Measurements from ENCODE around the gene KIAA1217.

KIAA1217 gene

GRCh38 chr10:24554036-24554435, 345.1 kb downstream of the KIAA1217 start:
- H3K4me2 ChIP-seq (ENCODE audit: low read depth, low read length, poor library complexity, severe bottlenecking) = no peak overlapping the region
- no peaks in the 10 kb centered on the region for H3K36me3 ChIP-seq (ENCODE audit: low read length)
- H3K4me3 ChIP-seq (ENCODE audit: insufficient read depth, low read length, poor library complexity, severe bottlenecking) = no peak overlapping the region
- no peaks in the 10 kb centered on the region for H4K20me1 ChIP-seq (ENCODE audit: low read depth, low read length)
- H3K27ac ChIP-seq (ENCODE audit: low read depth, low read length) = no peak overlapping the region
- no peaks in the 10 kb centered on the region for H3K27me3 ChIP-seq (ENCODE audit: low read length)
- no peaks in the 10 kb centered on the region for H3K9me2 ChIP-seq (replicated peaks; ENCODE audit: insufficient read depth, low read length)
- TF ChIP-seq, protein P1, sequence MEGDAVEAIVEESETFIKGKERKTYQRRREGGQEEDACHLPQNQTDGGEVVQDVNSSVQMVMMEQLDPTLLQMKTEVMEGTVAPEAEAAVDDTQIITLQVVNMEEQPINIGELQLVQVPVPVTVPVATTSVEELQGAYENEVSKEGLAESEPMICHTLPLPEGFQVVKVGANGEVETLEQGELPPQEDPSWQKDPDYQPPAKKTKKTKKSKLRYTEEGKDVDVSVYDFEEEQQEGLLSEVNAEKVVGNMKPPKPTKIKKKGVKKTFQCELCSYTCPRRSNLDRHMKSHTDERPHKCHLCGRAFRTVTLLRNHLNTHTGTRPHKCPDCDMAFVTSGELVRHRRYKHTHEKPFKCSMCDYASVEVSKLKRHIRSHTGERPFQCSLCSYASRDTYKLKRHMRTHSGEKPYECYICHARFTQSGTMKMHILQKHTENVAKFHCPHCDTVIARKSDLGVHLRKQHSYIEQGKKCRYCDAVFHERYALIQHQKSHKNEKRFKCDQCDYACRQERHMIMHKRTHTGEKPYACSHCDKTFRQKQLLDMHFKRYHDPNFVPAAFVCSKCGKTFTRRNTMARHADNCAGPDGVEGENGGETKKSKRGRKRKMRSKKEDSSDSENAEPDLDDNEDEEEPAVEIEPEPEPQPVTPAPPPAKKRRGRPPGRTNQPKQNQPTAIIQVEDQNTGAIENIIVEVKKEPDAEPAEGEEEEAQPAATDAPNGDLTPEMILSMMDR (IDR thresholded peaks at IDR 0.05; ENCODE audit: insufficient read depth, low read length, poor library complexity, severe bottlenecking) = no peak
- no peak for TF ChIP-seq EZH2phosphoT487 (conservative IDR thresholded peaks at IDR 0.05; ENCODE audit: low read length)
- H2AFZ ChIP-seq (ENCODE audit: low read depth, low read length, severe bottlenecking) = no peak overlapping the region
- H3F3A ChIP-seq (ENCODE audit: insufficient read depth) = no peaks in the 10 kb centered on the region
- no peaks in the 10 kb centered on the region for H3K79me2 ChIP-seq (ENCODE audit: insufficient read depth, low read length)
- no peaks in the 10 kb centered on the region for H3K9me3 ChIP-seq (ENCODE audit: insufficient read depth, low read length)
- H3K9ac ChIP-seq (ENCODE audit: low read length) = no peak overlapping the region

DNA sequence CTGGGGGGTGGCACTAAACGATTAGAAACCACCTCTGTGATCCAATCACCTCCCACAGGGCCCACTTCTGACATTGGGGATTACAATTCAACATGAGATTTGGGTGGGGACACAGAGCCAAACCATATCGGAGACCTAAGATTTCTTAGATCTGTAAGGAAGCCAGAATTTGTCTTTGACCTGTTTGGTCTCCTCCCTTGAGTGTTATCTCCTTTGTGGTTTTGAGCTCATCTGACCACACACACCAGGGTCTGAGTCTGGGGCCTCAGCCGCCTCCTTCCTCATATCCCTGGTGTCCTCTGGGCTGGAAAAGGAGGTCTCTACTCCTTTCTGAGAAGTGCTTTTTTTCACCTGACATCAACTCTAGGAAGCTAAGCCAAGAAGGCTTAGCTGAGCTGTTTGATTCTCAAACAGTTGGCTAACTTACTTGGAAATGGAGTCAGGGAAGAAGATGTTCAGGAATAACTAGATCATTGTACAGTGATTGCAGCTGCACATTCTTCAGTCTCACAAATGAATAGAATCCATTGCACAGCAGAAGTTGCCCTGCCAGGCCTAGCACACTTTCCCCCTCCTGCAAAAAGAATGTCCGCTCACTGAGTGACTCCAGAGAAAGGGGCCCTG, 347.3 kb downstream of the KIAA1217 start:
- no peaks in the 10 kb centered on the region for H3K9me2 ChIP-seq (replicated peaks; ENCODE audit: insufficient read depth, low read length)
- H3K9ac ChIP-seq (ENCODE audit: low read length) = no peak overlapping the region
- no peak overlapping the region for H3K4me2 ChIP-seq (ENCODE audit: low read depth, low read length, poor library complexity, severe bottlenecking)
- no peaks in the 10 kb centered on the region for H4K20me1 ChIP-seq (ENCODE audit: low read depth, low read length)
- H3K4me3 ChIP-seq (ENCODE audit: insufficient read depth, low read length, poor library complexity, severe bottlenecking) = no peak overlapping the region
- TF ChIP-seq, protein P1 (IDR thresholded peaks at IDR 0.05; ENCODE audit: insufficient read depth, low read length, poor library complexity, severe bottlenecking) = no peak
- no peak for TF ChIP-seq EZH2phosphoT487 (conservative IDR thresholded peaks at IDR 0.05; ENCODE audit: low read length)
- H2AFZ ChIP-seq (ENCODE audit: low read depth, low read length, severe bottlenecking) = no peak overlapping the region
- H3K79me2 ChIP-seq (ENCODE audit: insufficient read depth, low read length) = no peaks in the 10 kb centered on the region
- no peaks in the 10 kb centered on the region for H3F3A ChIP-seq (ENCODE audit: insufficient read depth)
- H3K36me3 ChIP-seq (ENCODE audit: low read length) = no peaks in the 10 kb centered on the region
- no peaks in the 10 kb centered on the region for H3K27me3 ChIP-seq (ENCODE audit: low read length)
- no peaks in the 10 kb centered on the region for H3K9me3 ChIP-seq (ENCODE audit: insufficient read depth, low read length)
- no peak overlapping the region for H3K27ac ChIP-seq (ENCODE audit: low read depth, low read length)

DNA sequence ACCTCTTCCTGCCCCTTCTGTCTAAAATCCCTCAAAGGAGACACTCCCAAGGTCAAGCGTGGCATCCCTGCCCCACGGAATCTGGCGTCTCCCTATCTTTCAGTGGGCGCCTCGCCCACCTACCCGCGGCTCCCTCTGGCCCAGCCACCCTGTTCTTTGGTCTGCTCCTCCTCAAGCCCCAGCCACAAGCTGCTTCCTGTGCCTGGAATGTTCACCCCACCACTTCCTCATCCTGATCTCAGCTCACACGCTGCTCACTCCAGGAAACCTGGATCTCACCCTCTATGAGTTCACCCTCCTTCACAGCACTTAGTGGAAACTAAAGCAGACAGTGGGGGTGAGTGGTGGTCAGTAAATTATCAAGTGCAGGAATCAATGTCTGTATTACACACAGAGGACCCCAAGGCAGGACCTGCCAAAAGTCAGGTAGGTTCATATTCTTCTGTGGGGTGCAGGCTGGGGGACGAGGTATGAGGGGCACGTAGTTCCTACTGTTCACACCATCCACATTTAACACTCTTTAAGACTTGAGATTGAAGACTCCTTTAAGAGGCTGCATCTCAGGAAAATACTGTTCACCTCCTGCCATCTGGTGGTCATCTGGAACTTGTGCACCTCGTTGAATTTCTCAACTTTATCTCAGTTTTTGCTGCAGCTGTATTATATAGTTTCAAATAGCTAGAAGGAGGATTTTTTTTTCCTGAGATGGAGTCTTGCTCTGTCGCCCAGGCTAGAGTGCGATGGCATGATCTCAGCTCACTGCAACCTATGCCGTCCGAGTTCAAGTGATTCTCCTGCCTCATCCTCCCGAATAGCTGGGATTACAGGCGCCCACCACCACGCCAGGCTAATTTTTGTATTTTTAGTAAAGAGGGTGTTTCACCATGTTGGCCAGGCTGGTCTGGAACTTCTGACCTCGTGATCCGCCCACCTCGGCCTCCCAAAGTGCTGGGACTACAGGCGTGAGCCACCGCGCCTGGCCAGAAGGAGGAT, 348.1 kb downstream of the KIAA1217 start:
- Histone ChIP-seq H4K20me1 (ENCODE audit: low read depth, low read length) (no peaks in the 10 kb centered on the region), H3K79me2 (ENCODE audit: insufficient read depth, low read length) (no peaks in the 10 kb centered on the region), H3F3A (ENCODE audit: insufficient read depth) (no peaks in the 10 kb centered on the region), H3K9me2 (replicated peaks; ENCODE audit: insufficient read depth, low read length) (no peaks in the 10 kb centered on the region), H3K4me3 (ENCODE audit: insufficient read depth, low read length, poor library complexity, severe bottlenecking) (no peak overlapping the region), H3K36me3 (ENCODE audit: low read length) (no peaks in the 10 kb centered on the region), H3K27me3 (ENCODE audit: low read length) (no peaks in the 10 kb centered on the region), H3K9ac (ENCODE audit: low read length) (no peak overlapping the region), H2AFZ (ENCODE audit: low read depth, low read length, severe bottlenecking) (no peak overlapping the region), H3K4me2 (ENCODE audit: low read depth, low read length, poor library complexity, severe bottlenecking) (no peak overlapping the region), H3K27ac (ENCODE audit: low read depth, low read length) (no peak overlapping the region), H3K9me3 (ENCODE audit: insufficient read depth, low read length) (no peaks in the 10 kb centered on the region)
- TF ChIP-seq, protein P1 (IDR thresholded peaks at IDR 0.05; ENCODE audit: insufficient read depth, low read length, poor library complexity, severe bottlenecking) = peak; percentile 26
- TF ChIP-seq EZH2phosphoT487 (conservative IDR thresholded peaks at IDR 0.05; ENCODE audit: low read length) = no peak
